HCT116 (cell line): ENCODE measurements around the gene S100A2. TPM values are rescaled to one million over a fixed set of nuclear protein-coding genes. Genes with fewer than 3 reads are reported as not detected.

ENCODE experiments used
- ATAC-seq: fragments of 200-7000 bp; cut with Tn5 transposase; 2 replicates; pipeline ENCODE4 v1.9.1; 2020; ENCODE audit warnings: mild to moderate bottlenecking, moderate library complexity
- BruUV-seq: library from RNA; stranded (reverse); fragments of 400-500 nt; replicated peaks from 2 replicates; lab custom pipeline; 2021; lab: Mats Ljungman, UMichigan
- CTCF ChIA-PET: fragments of 300-600 bp; sonication (Branson Sonifier 250); formaldehyde crosslinking; loops from one replicate; lab custom pipeline; 2021; ENCODE audit warnings: antibody characterized with exemption; lab: Charles Lee
- POLR2A ChIA-PET: fragments of 300-600, 350-600 bp; sonication (Branson Sonifier 250); formaldehyde crosslinking; loops from one replicate; lab custom pipeline; 2021; ENCODE audit warnings: antibody characterized with exemption; lab: Charles Lee
- RAD21 ChIA-PET, 2 experiments: fragments of 300-600 bp; sonication (Branson Sonifier 250); formaldehyde crosslinking; loops; one replicate each; lab custom pipeline; 2023; ENCODE audit warnings: low total read pairs in 2 of 2; ENCODE audit not compliant: uncharacterized antibody in 2 of 2, unreplicated experiment in 2 of 2, low non-redundant PET in 1 of 2; lab: Charles Lee
- DNase-seq: peaks from one replicate; pipeline ENCODE4 v3.0.0-alpha.2; 2010; ENCODE audit warnings: low read depth, low spot score
- H2AFZ ChIP-seq: fragments of 200-600 bp; shearing (Covaris generic), sonication (generic); 2 replicates; pipeline ENCODE4 v1.6.1; 2017; ENCODE audit warnings: low read depth, mixed run types, mixed read lengths, antibody characterized with exemption, low read length; ENCODE audit not compliant: poor library complexity, severe bottlenecking
- H3K27ac ChIP-seq: 2 replicates; pipeline ENCODE4 v1.5.1; 2012; ENCODE audit warnings: low read depth, low read length
- H3K27me3 ChIP-seq: fragments of 200-600 bp; sonication (generic); 2 replicates; pipeline ENCODE4 v1.6.1; 2016; ENCODE audit warnings: mixed run types, low read length, mixed read lengths; ENCODE audit not compliant: insufficient read depth
- H3K36me3 ChIP-seq, 2 experiments: fragments of 200-500 bp in 1 of 2; fragments of 200-600 bp in 1 of 2; sonication (Bioruptor generic) in 1 of 2; sonication (generic) in 1 of 2; 2 replicates each; pipeline versions ENCODE4 v1.5.1 to v1.6.1; 2014 to 2016; ENCODE audit warnings: low read length in 2 of 2, inconsistent platforms in 1 of 2, mixed read lengths in 1 of 2, mixed run types in 1 of 2; ENCODE audit not compliant: insufficient read depth in 2 of 2, control insufficient read depth in 1 of 2
- H3K4me1 ChIP-seq, 2 experiments: fragments of 200-600 bp in 1 of 2; sonication (generic) in 1 of 2; 2 replicates each; pipeline versions ENCODE4 v1.5.1 to v1.6.1; 2012 to 2017; ENCODE audit warnings: low read length in 2 of 2, inconsistent platforms in 1 of 2, mild to moderate bottlenecking in 1 of 2, mixed read lengths in 1 of 2, mixed run types in 1 of 2, moderate library complexity in 1 of 2; ENCODE audit not compliant: insufficient read depth in 2 of 2, control insufficient read depth in 1 of 2
- H3K4me2 ChIP-seq: fragments of 200-600 bp; sonication (generic); 2 replicates; pipeline ENCODE4 v1.6.1; 2017; ENCODE audit warnings: mixed run types, low read length, mixed read lengths
- H3K4me3 ChIP-seq, 2 experiments: fragments of 200-600 bp in 1 of 2; sonication (generic) in 1 of 2; replicated peaks in 1 of 2; 2 replicates each; pipeline ENCODE4 v1.5.1; 2011 to 2016; ENCODE audit warnings: low read length in 2 of 2, control low read depth in 1 of 2, low read depth in 1 of 2, mild to moderate bottlenecking in 1 of 2, mixed read lengths in 1 of 2, mixed run types in 1 of 2
- H3K79me2 ChIP-seq: fragments of 200-600 bp; sonication (generic); 2 replicates; pipeline ENCODE4 v1.6.1; 2017; ENCODE audit warnings: mild to moderate bottlenecking, mixed run types, low read length, moderate library complexity, mixed read lengths; ENCODE audit not compliant: insufficient read depth
- H3K9ac ChIP-seq: fragments of 200-600 bp; sonication (generic); 2 replicates; pipeline ENCODE4 v1.6.1; 2016; ENCODE audit warnings: low read length, mixed read lengths
- H3K9me2 ChIP-seq: fragments of 200-600 bp; sonication (generic), shearing (Covaris generic); 2 replicates; pipeline ENCODE4 v1.6.1; 2017; ENCODE audit warnings: mixed run types, mild to moderate bottlenecking, moderate library complexity; ENCODE audit not compliant: insufficient read depth
- H3K9me3 ChIP-seq, 2 experiments: fragments of 200-500 bp in 1 of 2; fragments of 200-600 bp in 1 of 2; sonication (Bioruptor generic) in 1 of 2; sonication (generic) in 1 of 2; 2 replicates each; pipeline ENCODE4 v1.6.1; 2014 to 2017; ENCODE audit warnings: low read length in 2 of 2, mixed read lengths in 2 of 2, inconsistent platforms in 1 of 2, low read depth in 1 of 2, mild to moderate bottlenecking in 1 of 2, mixed run types in 1 of 2, moderate library complexity in 1 of 2; ENCODE audit not compliant: control insufficient read depth in 1 of 2, insufficient read depth in 1 of 2
- H4K20me1 ChIP-seq: fragments of 200-600 bp; sonication (generic), shearing (Covaris generic); 2 replicates; pipeline ENCODE4 v1.6.1; 2017; ENCODE audit warnings: mixed run types, mild to moderate bottlenecking, moderate library complexity; ENCODE audit not compliant: insufficient read depth
- ATF3 ChIP-seq: IDR thresholded peaks from 2 replicates; pipeline ENCODE4 v1.6.1; 2012
- CBX3 ChIP-seq: IDR thresholded peaks from 2 replicates; pipeline ENCODE4 v1.6.1; 2012; ENCODE audit warnings: low read depth
- CEBPB ChIP-seq: IDR thresholded peaks from 2 replicates; pipeline ENCODE4 v1.6.1; 2012; ENCODE audit warnings: low read depth
- ELF1 ChIP-seq: IDR thresholded peaks from 2 replicates; pipeline ENCODE4 v1.6.1; 2012; ENCODE audit warnings: low read depth, borderline replicate concordance
- EZH2 ChIP-seq: fragments of 200-600 bp; sonication (generic); IDR thresholded peaks from 2 replicates; pipeline ENCODE4 v1.6.1; 2017; ENCODE audit warnings: antibody characterized with exemption, mixed run types
- JUND ChIP-seq: IDR thresholded peaks from 2 replicates; pipeline ENCODE4 v1.6.1; 2012
- MAX ChIP-seq: IDR thresholded peaks from 2 replicates; pipeline ENCODE4 v1.6.1; 2012
- POLR2A ChIP-seq: IDR thresholded peaks from 2 replicates; pipeline ENCODE4 v1.7.0; 2011; ENCODE audit warnings: borderline replicate concordance; ENCODE audit not compliant: insufficient read depth, insufficient read length; ENCODE audit errors: extremely low read depth
- RAD21 ChIP-seq: IDR thresholded peaks from 2 replicates; pipeline ENCODE4 v1.6.1; 2012; ENCODE audit warnings: low read depth, mild to moderate bottlenecking
- SIN3A ChIP-seq: IDR thresholded peaks from 2 replicates; pipeline ENCODE4 v1.6.1; 2012; ENCODE audit warnings: low read depth
- SP1 ChIP-seq: IDR thresholded peaks from 2 replicates; pipeline ENCODE4 v1.6.1; 2012; ENCODE audit warnings: low read depth
- ZBTB33 ChIP-seq: IDR thresholded peaks from 2 replicates; pipeline ENCODE4 v1.6.1; 2011; ENCODE audit warnings: mild to moderate bottlenecking, low read length, moderate library complexity; ENCODE audit not compliant: insufficient replicate concordance; ENCODE audit errors: extremely low read depth
- ZNF274 ChIP-seq: fragments of 200-500 bp; sonication (Bioruptor generic); IDR thresholded peaks from 2 replicates; pipeline ENCODE4 v1.6.1; 2014; ENCODE audit warnings: mild to moderate bottlenecking, low read depth, low read length, inconsistent platforms
- intact Hi-C: fragments of 100-400 bp; cut with micrococcal nuclease; formaldehyde crosslinking; loops from 2 replicates; pipeline ENCODE4 v1.10.0; 2022
- total RNA-seq: library from RNA; stranded (reverse); gene quantifications from one replicate; pipeline ENCODE4 v1.2.1, GENCODE V29; 2021; ENCODE audit not compliant: unreplicated experiment

The S100A2 gene
- total RNA-seq, 1 experiment from 2014 or later, result 24.8 TPM

- CTCF ChIA-PET, result no interaction called here
- Histone ChIP-seq H2AFZ (no peak overlapping the region), H3K79me2 (peaks cover 38% of the 10 kb centered on the region), H3K9me3 (no peaks in the 10 kb centered on the region), H3K9ac (no peak overlapping the region), H3K27me3 (no peaks in the 10 kb centered on the region), H4K20me1 (no peaks in the 10 kb centered on the region), H3K4me2 (no peak overlapping the region), H3K4me1 (peaks cover 29 to 43% of the 10 kb centered on the region in 2 experiments), H3K4me3 (no peak overlapping the region), H3K36me3 (peaks cover 3 to 17% of the 10 kb centered on the region in 2 experiments; a peak in 3 of 4 replicates), H3K27ac (no peak overlapping the region), H3K9me2 (no peaks in the 10 kb centered on the region)
- no peak for DNase-seq
- POLR2A ChIA-PET, result interaction anchor here (2.2 kb wide), 1 partner anchor 28 kb away, joined by 8 read pairs; the partner anchor contains the start of gene CHTOP
- intact Hi-C loops, result no loop called here
- TF ChIP-seq CBX3 (no peak), EZH2 (no peak), SP1 (no peak), ATF3 (no peak), CEBPB (no peak)
- ATAC-seq, result no peak
- no TSS peak for BruUV-seq
- RAD21 ChIA-PET, result interaction anchor here (0.7 kb wide), 2 partner anchors 11 to 93 kb away, joined by 3 to 4 read pairs; no protein-coding TSS in a partner anchor
These were observed 40.5 kb upstream of the S100A2 start for GRCh38 chr1:153606194-153606593.

GRCh38 chr1:153602749-153603148 lies 37.1 kb upstream of the S100A2 start:
- Histone ChIP-seq H2AFZ (no peak overlapping the region), H3K79me2 (peaks cover 9% of the 10 kb centered on the region; the same call in 1 of the 2 replicates), H3K27ac (no peak overlapping the region), H3K9me3 (no peaks in the 10 kb centered on the region), H3K9ac (no peak overlapping the region), H3K4me2 (no peak overlapping the region), H3K36me3 (peaks cover 3 to 17% of the 10 kb centered on the region in 2 experiments; a peak in 3 of 4 replicates), H3K9me2 (no peaks in the 10 kb centered on the region), H4K20me1 (no peaks in the 10 kb centered on the region), H3K4me3 (no peak overlapping the region), H3K4me1 (peaks cover 5 to 21% of the 10 kb centered on the region in 2 experiments), H3K27me3 (no peaks in the 10 kb centered on the region)
- DNase-seq (no peak), ATAC-seq (no peak)
- RAD21 ChIA-PET, result no interaction called here
- TF ChIP-seq EZH2 (no peak), SIN3A (no peak), ZNF274 (no peak), RAD21 (no peak), POLR2A (no peak), ELF1 (no peak), JUND (no peak), ZBTB33 (no peak), ATF3 (no peak), MAX (no peak), CBX3 (no peak), SP1 (no peak)
- CTCF ChIA-PET, result no interaction called here
- intact Hi-C loops, result no loop called here
- POLR2A ChIA-PET, result interaction anchor here (0.7 to 2.2 kb wide), 4 partner anchors 10 to 70 kb away, joined by 3 to 10 read pairs (median 4); partner anchors contain the start of genes S100A13 and S100A16
- no TSS peak for BruUV-seq
